HFFc6 (cell line): Measurements from ENCODE around the gene KRTAP10-12. TPM values are rescaled to one million over a fixed set of nuclear protein-coding genes. Genes with fewer than 3 reads are reported as not detected.

Experiments
- DNase-seq: peaks from one replicate; pipeline ENCODE4 v3.0.0-alpha.2; 2018
- H3K27ac Mint-ChIP-seq: 2 replicates; pipeline ENCODE4 v1.8.0; 2020; ENCODE audit warnings: mild to moderate bottlenecking, mixed read lengths
- H3K27me3 Mint-ChIP-seq: 2 replicates; pipeline ENCODE4 v1.8.0; 2021; ENCODE audit warnings: mild to moderate bottlenecking, moderate library complexity, mixed read lengths; ENCODE audit not compliant: insufficient read depth
- H3K36me3 Mint-ChIP-seq: 2 replicates; pipeline ENCODE4 v1.8.0; 2021; ENCODE audit warnings: low read depth, mixed read lengths
- H3K4me1 Mint-ChIP-seq: 2 replicates; pipeline ENCODE4 v1.8.0; 2020; ENCODE audit warnings: low read depth, mixed read lengths
- H3K4me3 Mint-ChIP-seq: 2 replicates; pipeline ENCODE4 v1.8.0; 2020; ENCODE audit warnings: mild to moderate bottlenecking, moderate library complexity, mixed read lengths
- H3K9me3 Mint-ChIP-seq: 2 replicates; pipeline ENCODE4 v1.8.0; 2020; ENCODE audit warnings: mild to moderate bottlenecking, mixed read lengths
- CTCF ChIP-seq: fragments of 200-600 bp; sonication (generic); IDR thresholded peaks from 2 replicates; pipeline ENCODE4 v1.5.0; 2021; ENCODE audit warnings: antibody characterized with exemption, mild to moderate bottlenecking
- total RNA-seq, 6 experiments: library from RNA; stranded (reverse); fragmentation: NEBNext Ultra II Directional; extraction: Animal tissue kit (Norgen Biotek cat#: 25700); gene quantifications; 2 replicates in 1 of 6; 3 replicates in 5 of 6; pipeline ENCODE4 v1.2.3, GENCODE V29; 2021

KRTAP10-12 gene
- total RNA-seq, 6 experiments from 2014 or later: not detected

- no peaks in the 10 kb centered on the region for H3K9me3 Mint-ChIP-seq
- TF ChIP-seq CTCF: no peak
- no peaks in the 10 kb centered on the region for H3K36me3 Mint-ChIP-seq
These were observed 16.2 kb downstream of the KRTAP10-12 start for GRCh38 chr21:44713130-44713529.

GRCh38 chr21:44713846-44714245, 16.9 kb downstream of the KRTAP10-12 start:
- H3K9me3 Mint-ChIP-seq: no peaks in the 10 kb centered on the region
- no peak for DNase-seq
- H3K27me3 Mint-ChIP-seq: peaks cover 52% of the 10 kb centered on the region
- no peak for TF ChIP-seq CTCF
- H3K36me3 Mint-ChIP-seq: no peaks in the 10 kb centered on the region
- H3K4me3 Mint-ChIP-seq: no peak overlapping the region
- peaks cover 11% of the 10 kb centered on the region for H3K4me1 Mint-ChIP-seq
- H3K27ac Mint-ChIP-seq: no peak overlapping the region

More at GRCh38 chr21:44713130-44713529, 16.2 kb downstream of the KRTAP10-12 start:
- Mint-ChIP-seq H3K4me1 (peaks cover 11% of the 10 kb centered on the region), H3K27ac (no peak overlapping the region), H3K4me3 (no peak overlapping the region), H3K27me3 (peaks cover 53% of the 10 kb centered on the region)
- no peak for DNase-seq

- Mint-ChIP-seq H3K36me3 (no peaks in the 10 kb centered on the region), H3K4me1 (peaks cover 2% of the 10 kb centered on the region), H3K27me3 (peaks cover 52% of the 10 kb centered on the region), H3K9me3 (no peaks in the 10 kb centered on the region), H3K4me3 (no peak overlapping the region), H3K27ac (no peak overlapping the region)
- no peak for TF ChIP-seq CTCF
- DNase-seq: no peak
These were observed 17.9 kb downstream of the KRTAP10-12 start for GRCh38 chr21:44714905-44715304.

- Mint-ChIP-seq H3K9me3 (no peaks in the 10 kb centered on the region), H3K4me1 (no peaks in the 10 kb centered on the region), H3K27ac (no peak overlapping the region), H3K36me3 (no peaks in the 10 kb centered on the region), H3K4me3 (no peak overlapping the region), H3K27me3 (peaks cover 53% of the 10 kb centered on the region)
- no peak for TF ChIP-seq CTCF
- no peak for DNase-seq
These were observed 20.0 kb downstream of the KRTAP10-12 start for GRCh38 chr21:44716984-44717383.

GRCh38 chr21:44718093-44718492, 21.1 kb downstream of the KRTAP10-12 start:
- Mint-ChIP-seq H3K4me3 (no peak overlapping the region), H3K9me3 (no peaks in the 10 kb centered on the region), H3K27ac (no peak overlapping the region), H3K27me3 (peaks cover 52% of the 10 kb centered on the region), H3K4me1 (no peaks in the 10 kb centered on the region), H3K36me3 (no peaks in the 10 kb centered on the region)
- no peak for DNase-seq
- no peak for TF ChIP-seq CTCF

GRCh38 chr21:44718571-44718970, 21.6 kb downstream of the KRTAP10-12 start:
- Mint-ChIP-seq H3K27ac (no peak overlapping the region), H3K4me1 (no peaks in the 10 kb centered on the region), H3K27me3 (peaks cover 52% of the 10 kb centered on the region), H3K4me3 (no peak overlapping the region), H3K36me3 (no peaks in the 10 kb centered on the region), H3K9me3 (no peaks in the 10 kb centered on the region)
- DNase-seq: no peak
- TF ChIP-seq CTCF: no peak
